Measurements from ENCODE around the gene TNFRSF25. TPM values are rescaled to one million over a fixed set of nuclear protein-coding genes. Genes with fewer than 3 reads are reported as not detected.

The TNFRSF25 gene
- total RNA-seq, 1 experiment from 2014 or later = 19.4 TPM

- Histone ChIP-seq H2AFZ (ENCODE audit: low read length) (no peak overlapping the region), H3K4ac (ENCODE audit: low read depth, low read length) (no peak overlapping the region), H3K56ac (ENCODE audit: insufficient read length, low read depth, low read length) (no peak overlapping the region), H4K91ac (ENCODE audit: insufficient read length, low read depth, low read length) (no peak overlapping the region), H2BK120ac (ENCODE audit: low read depth, low read length, poor library complexity, severe bottlenecking) (no peak overlapping the region), H4K20me1 (ENCODE audit: control insufficient read depth, insufficient read depth, insufficient read length) (no peaks in the 10 kb centered on the region), H3K9me3 (ENCODE audit: control insufficient read depth, low read depth, low read length) (no peaks in the 10 kb centered on the region), H3K9ac (ENCODE audit: extremely low read depth, insufficient read length, low read length) (no peak overlapping the region), H2BK5ac (ENCODE audit: insufficient read length, low read length) (no peak overlapping the region), H3T11ph (ENCODE audit: low read length) (no peak overlapping the region), H3K23ac (ENCODE audit: insufficient read length, low read depth, low read length) (no peak overlapping the region), H3K79me1 (ENCODE audit: insufficient read depth, low read depth, low read length, poor library complexity, severe bottlenecking) (no peaks in the 10 kb centered on the region), H3K27me3 (ENCODE audit: insufficient read depth, low read length) (no peaks in the 10 kb centered on the region), H2BK20ac (ENCODE audit: low read depth, low read length, poor library complexity, severe bottlenecking) (no peak overlapping the region), H3K14ac (ENCODE audit: insufficient read depth, low read length) (no peak overlapping the region), H3K18ac (ENCODE audit: insufficient read length, low read depth, low read length) (no peak overlapping the region), H2BK15ac (ENCODE audit: low read depth, low read length) (no peak overlapping the region), H3K4me2 (ENCODE audit: insufficient read depth, insufficient read length, low read length) (no peak overlapping the region), H2AK5ac (ENCODE audit: insufficient read length, low read length) (no peak overlapping the region), H3K27ac (ENCODE audit: insufficient read length, low read depth, low read length) (no peak overlapping the region), H3K4me1 (ENCODE audit: insufficient read depth, low read length) (peaks cover 4% of the 10 kb centered on the region; the same call in 1 of the 2 replicates), H4K5ac (ENCODE audit: insufficient read length, low read depth, low read length) (no peak overlapping the region), H3K23me2 (ENCODE audit: insufficient read length, low read depth, low read length, poor library complexity, severe bottlenecking) (peaks cover 9% of the 10 kb centered on the region), H2BK12ac (ENCODE audit: insufficient read length, low read depth, low read length) (no peak overlapping the region), H3K79me2 (ENCODE audit: insufficient read depth, low read length) (no peaks in the 10 kb centered on the region), H4K8ac (replicated peaks; ENCODE audit: insufficient read length, low read depth, low read length) (no peak overlapping the region)
- no peak for DNase-seq
- no peak for TF ChIP-seq CTCF (conservative IDR thresholded peaks at IDR 0.05)
- Mint-ChIP-seq H3K27me3 (ENCODE audit: low read depth) (peaks cover 38% of the 10 kb centered on the region), H3K9me3 (no peaks in the 10 kb centered on the region), H3K4me1 (peaks cover 18 to 19% of the 10 kb centered on the region in 2 experiments), H3K36me3 (ENCODE audit: insufficient read depth in 1 of 3, low read depth in 3 of 3) (peaks cover 0 to 4% (median 0%) of the 10 kb centered on the region in 3 experiments; a peak in 2 of 7 replicates), H3K27ac (no peak overlapping the region), H3K4me3 (peak overlapping the region in 1 of 2 experiments; percentile 23; a peak in 2 of 5 replicates)
- no CpG with 5 or more reads among the region's 4 CpGs for WGBS (ENCODE audit: extremely low coverage, insufficient read length, low lambda C conversion rate)
Measured at GRCh38 chr1:6499296-6499695, 33.3 kb upstream of the TNFRSF25 start.

All from H9 (cell line).